ENCODE measurements around the gene EAF1.
"Not testable (repeated sequence)": the region's sequence is repeated elsewhere in the genome, so short reads cannot be mapped to it uniquely, and the experiment has no call there.

EAF1 gene

DNA sequence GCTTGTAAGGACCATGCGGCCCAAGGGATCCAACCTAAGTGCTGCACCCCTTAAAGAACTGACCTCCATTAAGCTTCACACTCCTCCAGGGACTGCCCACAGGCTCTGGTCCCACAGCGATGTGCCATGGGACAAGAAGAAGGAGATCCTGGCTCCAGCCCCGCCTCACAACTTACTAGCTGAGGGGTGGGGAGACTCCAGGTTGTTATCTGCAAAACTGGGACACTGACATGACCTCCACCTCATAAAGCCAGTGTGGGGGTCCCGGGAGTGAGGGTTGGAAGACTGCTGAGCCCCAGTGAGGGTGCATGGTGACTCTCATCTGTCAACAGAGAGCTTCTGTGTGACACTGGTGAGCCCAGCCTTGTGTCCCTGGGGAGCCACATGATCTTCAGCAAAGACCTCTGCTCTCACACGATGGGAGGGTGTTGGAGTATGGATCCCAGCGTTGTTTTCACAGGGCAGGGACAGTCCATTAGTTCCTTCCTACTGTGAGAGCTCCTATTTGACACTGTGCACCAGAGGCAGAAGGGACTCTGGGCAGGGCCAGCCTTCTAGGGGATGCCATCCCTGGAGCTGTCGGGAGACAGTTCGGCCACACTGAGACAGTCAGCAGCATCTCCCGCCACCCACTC, 26.7 kb downstream of the EAF1 start:
- H3K4me1 ChIP-seq (ENCODE audit: control insufficient read depth, insufficient read depth, low read length) = no peaks in the 10 kb centered on the region
- no peaks in the 10 kb centered on the region for H3K27me3 ChIP-seq (replicated peaks; ENCODE audit: control insufficient read depth, insufficient read depth, low read length)
- H3K9ac ChIP-seq (ENCODE audit: low read length) = no peak overlapping the region
- H3K36me3 ChIP-seq (ENCODE audit: control insufficient read depth, insufficient read depth, low read length, severe bottlenecking) = peaks cover 4% of the 10 kb centered on the region
- H3K9me3 ChIP-seq (ENCODE audit: control insufficient read depth, low read length) = no peaks in the 10 kb centered on the region
- DNase-seq (ENCODE audit: low read depth) = no peak
- no peak overlapping the region for H3K4me3 ChIP-seq (ENCODE audit: low read length)

DNA sequence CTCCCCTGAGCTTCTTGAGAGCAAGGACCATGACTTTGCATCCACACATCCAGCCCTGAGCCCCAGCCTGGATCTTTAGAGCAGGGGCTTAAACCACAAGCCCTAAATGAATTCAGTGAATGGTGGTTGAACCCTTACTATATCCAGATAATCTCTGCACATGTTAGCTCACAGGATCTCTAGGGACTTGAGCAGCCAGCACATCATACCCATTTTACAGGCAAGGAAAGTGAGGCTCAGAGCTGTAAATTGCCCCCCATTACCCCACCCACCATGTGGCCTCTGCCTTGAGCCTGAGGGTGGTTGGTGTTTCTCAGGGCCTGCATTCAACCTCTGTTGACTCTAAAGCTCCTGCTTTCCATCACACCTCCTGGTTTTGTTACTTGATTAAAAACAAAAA, 27.6 kb downstream of the EAF1 start:
- H3K4me3 ChIP-seq (ENCODE audit: low read length) = no peak overlapping the region
- no peak for DNase-seq (ENCODE audit: low read depth)
- no peak overlapping the region for H3K9ac ChIP-seq (ENCODE audit: low read length)
- no peaks in the 10 kb centered on the region for H3K4me1 ChIP-seq (ENCODE audit: control insufficient read depth, insufficient read depth, low read length)
- no peaks in the 10 kb centered on the region for H3K27me3 ChIP-seq (replicated peaks; ENCODE audit: control insufficient read depth, insufficient read depth, low read length)
- no peaks in the 10 kb centered on the region for H3K9me3 ChIP-seq (ENCODE audit: control insufficient read depth, low read length)
- H3K36me3 ChIP-seq (ENCODE audit: control insufficient read depth, insufficient read depth, low read length, severe bottlenecking) = peaks cover 4% of the 10 kb centered on the region

DNA sequence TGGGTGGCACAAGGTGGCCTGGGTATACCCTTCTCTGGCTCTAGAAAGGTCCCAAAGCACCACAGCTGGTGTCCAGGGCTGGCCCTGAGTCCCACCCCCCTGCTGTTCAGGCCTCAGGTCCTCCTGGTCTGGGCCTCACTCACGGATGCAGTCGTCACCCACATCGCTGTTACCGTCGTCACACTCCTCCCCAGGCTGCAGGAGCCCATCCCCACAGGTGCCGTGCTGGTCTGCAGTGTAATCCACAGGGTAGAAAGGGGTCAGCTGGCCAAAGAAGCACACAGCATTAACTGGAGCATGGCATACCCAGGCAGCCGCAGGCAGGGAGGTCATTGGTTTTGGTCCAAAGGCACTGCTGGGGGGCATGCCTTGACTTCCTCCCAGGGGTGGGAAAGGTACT, 28.4 kb downstream of the EAF1 start:
- DNase-seq (ENCODE audit: low read depth) = no peak
- H3K9me3 ChIP-seq (ENCODE audit: control insufficient read depth, low read length) = no peaks in the 10 kb centered on the region
- no peak overlapping the region for H3K9ac ChIP-seq (ENCODE audit: low read length)
- no peaks in the 10 kb centered on the region for H3K4me1 ChIP-seq (ENCODE audit: control insufficient read depth, insufficient read depth, low read length)
- H3K4me3 ChIP-seq (ENCODE audit: low read length) = no peak overlapping the region
- no peaks in the 10 kb centered on the region for H3K27me3 ChIP-seq (replicated peaks; ENCODE audit: control insufficient read depth, insufficient read depth, low read length)
- H3K36me3 ChIP-seq (ENCODE audit: control insufficient read depth, insufficient read depth, low read length, severe bottlenecking) = peaks cover 4% of the 10 kb centered on the region

DNA sequence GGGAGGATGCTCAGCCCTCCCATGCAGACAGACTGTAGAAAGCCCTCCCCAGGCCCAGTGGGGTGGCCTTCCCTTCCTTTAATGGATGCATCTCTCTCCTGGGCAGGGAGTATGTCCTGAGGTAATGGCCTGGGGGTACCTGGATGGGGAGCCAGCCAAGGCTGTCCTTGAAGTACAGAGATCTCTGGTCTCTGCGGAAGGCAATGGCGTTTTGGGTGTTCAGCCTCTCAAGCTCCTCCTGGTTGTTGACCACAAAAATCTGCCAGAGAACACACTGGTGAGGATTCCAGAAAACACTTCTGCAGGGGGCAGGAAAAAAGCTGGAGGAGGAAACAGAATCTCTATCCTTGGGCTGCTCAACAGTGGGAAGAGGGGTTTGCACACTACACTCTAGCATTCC, 28.9 kb downstream of the EAF1 start:
- DNase-seq (ENCODE audit: low read depth) = no peak
- H3K36me3 ChIP-seq (ENCODE audit: control insufficient read depth, insufficient read depth, low read length, severe bottlenecking) = peaks cover 3% of the 10 kb centered on the region
- no peaks in the 10 kb centered on the region for H3K4me1 ChIP-seq (ENCODE audit: control insufficient read depth, insufficient read depth, low read length)
- no peaks in the 10 kb centered on the region for H3K9me3 ChIP-seq (ENCODE audit: control insufficient read depth, low read length)
- no peaks in the 10 kb centered on the region for H3K27me3 ChIP-seq (replicated peaks; ENCODE audit: control insufficient read depth, insufficient read depth, low read length)
- no peak overlapping the region for H3K9ac ChIP-seq (ENCODE audit: low read length)
- H3K4me3 ChIP-seq (ENCODE audit: low read length) = no peak overlapping the region

DNA sequence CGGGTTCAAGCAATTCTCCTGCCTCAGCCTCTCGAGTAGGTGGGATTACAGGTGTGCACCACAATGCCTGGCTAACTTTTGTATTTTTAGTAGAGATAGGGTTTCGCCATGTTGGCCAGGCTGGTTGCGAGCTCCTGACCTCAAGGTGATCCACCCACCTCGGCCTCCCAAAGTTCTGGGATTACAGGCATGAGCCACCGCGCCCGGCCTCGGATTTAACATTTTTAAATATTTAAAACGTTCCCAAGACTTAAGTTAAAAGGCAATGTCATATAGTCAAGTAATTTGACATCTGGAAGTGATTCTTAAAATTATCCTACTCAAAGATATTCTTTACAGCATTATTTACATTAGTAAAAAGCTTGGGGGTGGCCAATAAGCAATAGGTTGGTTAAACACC, 29.5 kb downstream of the EAF1 start:
- not testable (repeated sequence) for H3K9me3 ChIP-seq (ENCODE audit: control insufficient read depth, low read length); H3K4me1 ChIP-seq (ENCODE audit: control insufficient read depth, insufficient read depth, low read length); DNase-seq (ENCODE audit: low read depth); H3K27me3 ChIP-seq (replicated peaks; ENCODE audit: control insufficient read depth, insufficient read depth, low read length); H3K4me3 ChIP-seq (ENCODE audit: low read length); H3K36me3 ChIP-seq (ENCODE audit: control insufficient read depth, insufficient read depth, low read length, severe bottlenecking); H3K9ac ChIP-seq (ENCODE audit: low read length)

DNA sequence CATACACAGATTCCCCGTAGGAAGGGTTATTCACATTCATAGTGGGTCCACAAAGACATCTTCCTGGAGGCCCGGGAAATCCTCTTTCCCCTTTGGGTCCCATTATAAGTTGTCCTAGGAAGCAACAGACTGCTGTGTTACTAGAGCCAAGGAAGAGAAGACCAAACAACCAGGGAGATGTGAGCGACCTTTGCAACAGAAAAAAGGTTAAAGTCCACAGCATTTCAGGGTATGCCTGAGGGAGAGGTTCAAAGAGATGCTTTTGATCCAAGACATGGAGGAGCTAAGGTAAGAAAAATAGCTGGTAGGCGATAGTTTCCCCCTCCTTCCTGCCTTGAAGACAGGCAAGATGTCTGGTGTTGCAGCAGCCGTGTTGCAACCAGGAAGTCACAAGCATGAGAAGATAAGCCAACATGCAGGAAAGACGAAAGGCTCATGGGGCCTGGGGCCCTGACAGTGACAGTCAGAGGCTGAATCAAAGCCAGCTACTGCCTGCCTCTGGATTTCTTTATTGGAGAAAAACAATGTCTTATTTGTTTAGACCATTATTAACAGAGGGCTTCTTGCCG, 30.9 kb downstream of the EAF1 start:
- H3K9ac ChIP-seq (ENCODE audit: low read length) = no peak overlapping the region
- H3K4me1 ChIP-seq (ENCODE audit: control insufficient read depth, insufficient read depth, low read length) = no peaks in the 10 kb centered on the region
- H3K4me3 ChIP-seq (ENCODE audit: low read length) = no peak overlapping the region
- no peak for DNase-seq (ENCODE audit: low read depth)
- no peaks in the 10 kb centered on the region for H3K9me3 ChIP-seq (ENCODE audit: control insufficient read depth, low read length)
- no peaks in the 10 kb centered on the region for H3K27me3 ChIP-seq (replicated peaks; ENCODE audit: control insufficient read depth, insufficient read depth, low read length)
- H3K36me3 ChIP-seq (ENCODE audit: control insufficient read depth, insufficient read depth, low read length, severe bottlenecking) = no peaks in the 10 kb centered on the region

DNA sequence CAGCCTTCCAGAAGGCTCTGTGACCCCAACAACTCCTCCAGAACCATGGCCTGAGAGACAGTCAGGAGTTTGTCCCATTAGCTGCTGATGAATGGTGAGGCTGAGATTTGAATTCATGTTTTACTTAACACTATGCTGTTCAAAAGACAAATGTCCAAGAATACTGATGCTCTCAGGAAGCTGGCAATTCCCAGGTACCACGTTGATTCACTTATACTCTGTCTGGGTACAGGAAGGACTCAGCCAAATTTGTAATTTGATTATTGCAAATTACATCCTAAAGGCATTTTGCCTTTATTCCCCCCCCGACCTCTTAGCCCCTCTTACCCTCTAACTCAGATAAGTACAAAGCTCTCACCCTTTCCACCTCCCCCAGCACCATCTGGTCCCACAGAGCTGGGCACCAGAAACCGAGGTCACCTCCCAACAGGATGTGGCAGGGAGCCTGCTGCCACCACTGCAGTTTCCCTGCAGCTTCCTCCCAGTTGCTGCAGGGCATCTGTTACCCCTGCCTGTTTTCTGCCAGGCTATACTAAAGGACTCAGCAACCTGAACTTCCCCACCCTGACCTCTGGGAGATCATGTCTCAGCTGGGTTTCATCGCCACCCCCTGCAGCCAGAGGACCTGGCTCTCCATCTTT, 33.6 kb downstream of the EAF1 start:
- no peak overlapping the region for H3K9ac ChIP-seq (ENCODE audit: low read length)
- no peaks in the 10 kb centered on the region for H3K9me3 ChIP-seq (ENCODE audit: control insufficient read depth, low read length)
- DNase-seq (ENCODE audit: low read depth) = no peak
- no peaks in the 10 kb centered on the region for H3K4me1 ChIP-seq (ENCODE audit: control insufficient read depth, insufficient read depth, low read length)
- no peaks in the 10 kb centered on the region for H3K36me3 ChIP-seq (ENCODE audit: control insufficient read depth, insufficient read depth, low read length, severe bottlenecking)
- no peaks in the 10 kb centered on the region for H3K27me3 ChIP-seq (replicated peaks; ENCODE audit: control insufficient read depth, insufficient read depth, low read length)
- no peak overlapping the region for H3K4me3 ChIP-seq (ENCODE audit: low read length)

DNA sequence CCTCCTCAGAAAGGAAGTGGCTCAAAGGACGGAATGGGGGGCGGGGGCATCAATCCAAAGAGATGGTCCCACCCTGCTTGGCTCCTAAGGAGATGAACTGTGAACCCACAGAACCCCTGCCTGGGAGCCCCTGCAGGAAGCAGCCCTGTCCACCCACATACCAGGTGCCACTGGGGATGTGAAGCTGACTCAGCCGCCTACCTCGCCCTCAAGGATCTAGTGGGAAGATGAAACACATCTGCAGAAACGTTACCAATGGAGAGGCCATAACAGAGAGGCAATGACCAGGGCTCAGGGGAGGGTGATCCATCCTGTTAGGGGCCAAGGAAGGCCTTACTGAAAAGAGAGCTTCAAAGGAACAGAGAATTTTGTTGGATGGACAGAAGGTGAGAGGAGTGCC, 35.1 kb downstream of the EAF1 start:
- Histone ChIP-seq H3K27me3 (replicated peaks; ENCODE audit: control insufficient read depth, insufficient read depth, low read length) (no peaks in the 10 kb centered on the region), H3K4me3 (ENCODE audit: low read length) (no peak overlapping the region), H3K9me3 (ENCODE audit: control insufficient read depth, low read length) (no peaks in the 10 kb centered on the region), H3K36me3 (ENCODE audit: control insufficient read depth, insufficient read depth, low read length, severe bottlenecking) (peaks cover 2% of the 10 kb centered on the region), H3K4me1 (ENCODE audit: control insufficient read depth, insufficient read depth, low read length) (no peaks in the 10 kb centered on the region), H3K9ac (ENCODE audit: low read length) (no peak overlapping the region)
- DNase-seq (ENCODE audit: low read depth) = no peak

DNA sequence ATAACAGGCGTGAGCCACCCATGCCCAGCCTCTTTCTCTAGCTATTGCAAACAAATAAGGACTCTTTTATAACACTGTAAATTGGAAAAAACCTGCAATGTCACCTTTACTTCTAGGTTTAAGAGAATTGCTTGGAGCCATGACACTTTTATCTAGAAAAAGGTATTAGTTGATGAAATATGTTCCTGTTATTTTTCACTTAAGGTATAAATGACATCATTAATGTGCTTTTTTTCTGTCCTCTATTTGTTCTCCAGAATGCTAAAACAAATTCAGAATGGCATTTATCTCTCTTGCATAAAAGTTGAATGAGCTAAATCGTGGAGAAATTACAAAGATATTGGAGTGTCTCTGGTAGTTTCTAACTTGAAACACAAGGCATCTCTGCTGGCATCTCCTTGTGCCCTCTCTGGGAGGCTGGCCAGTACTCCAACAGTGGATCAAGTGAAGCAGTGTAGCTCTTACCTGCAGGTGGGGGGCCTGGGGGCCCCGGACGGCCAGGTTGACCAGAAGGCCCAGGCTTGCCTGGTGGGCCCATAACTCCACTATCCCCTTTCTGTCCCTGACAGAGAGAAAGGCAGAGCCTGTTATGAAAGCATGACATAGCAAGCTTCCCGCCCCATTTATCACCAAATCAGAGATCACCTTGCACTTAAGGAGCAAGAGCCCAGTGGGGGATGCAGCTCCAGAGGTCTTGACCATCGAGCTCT, 38.6 kb downstream of the EAF1 start:
- no peaks in the 10 kb centered on the region for H3K4me1 ChIP-seq (ENCODE audit: control insufficient read depth, insufficient read depth, low read length)

DNA sequence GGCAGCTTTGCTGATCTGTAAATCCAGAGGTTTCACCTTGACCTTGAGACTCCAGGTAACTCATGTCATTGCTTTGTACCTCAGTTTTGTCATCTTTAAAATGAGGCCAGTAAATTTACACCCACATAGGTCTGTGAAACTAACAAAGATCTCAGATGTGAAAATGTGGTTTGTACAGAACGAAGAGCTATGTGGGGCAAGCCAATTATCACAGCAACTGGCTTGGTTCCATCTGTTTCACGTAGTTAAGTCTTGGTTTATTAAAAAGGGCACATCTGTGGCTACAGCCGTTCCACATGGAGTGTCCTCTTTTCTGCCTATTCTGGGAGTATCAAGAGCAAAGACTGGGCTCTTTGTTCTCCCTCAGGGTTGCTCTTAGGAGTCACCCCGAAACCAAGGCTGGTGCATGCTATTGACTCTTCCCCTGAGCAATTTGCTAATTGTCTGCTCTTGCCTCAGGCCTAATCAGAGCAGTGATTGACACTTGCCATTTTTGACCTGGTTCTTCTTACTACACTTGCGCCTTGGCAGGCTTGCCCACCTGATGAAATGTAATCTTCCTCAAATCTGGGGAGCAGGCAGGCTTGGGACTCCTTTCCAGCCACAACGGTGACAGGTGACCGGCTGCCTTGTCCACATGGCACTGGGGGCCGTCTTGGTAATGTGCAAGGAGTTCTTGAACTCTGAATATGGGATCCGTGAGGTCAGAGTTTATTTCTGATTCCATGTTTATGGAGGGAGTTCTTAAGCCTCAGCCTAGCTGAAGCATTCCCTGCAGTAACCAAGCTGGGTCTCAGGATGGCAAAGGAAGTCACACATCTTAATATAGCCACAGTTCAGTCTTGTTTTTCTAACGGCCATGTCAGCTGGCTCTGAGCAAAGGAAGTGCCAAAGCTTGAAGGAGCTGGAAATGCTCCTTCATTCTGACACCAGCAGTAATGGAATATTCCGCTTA, 40.1 kb downstream of the EAF1 start:
- Histone ChIP-seq H3K9ac (ENCODE audit: low read length) (no peak overlapping the region), H3K36me3 (ENCODE audit: control insufficient read depth, insufficient read depth, low read length, severe bottlenecking) (peaks cover 5% of the 10 kb centered on the region), H3K27me3 (replicated peaks; ENCODE audit: control insufficient read depth, insufficient read depth, low read length) (no peaks in the 10 kb centered on the region), H3K9me3 (ENCODE audit: control insufficient read depth, low read length) (no peaks in the 10 kb centered on the region), H3K4me3 (ENCODE audit: low read length) (no peak overlapping the region), H3K4me1 (ENCODE audit: control insufficient read depth, insufficient read depth, low read length) (peaks cover 2% of the 10 kb centered on the region)
- DNase-seq (ENCODE audit: low read depth) = no peak

More for the DNA sequence above, 38.6 kb downstream of the EAF1 start:
- no peak for DNase-seq (ENCODE audit: low read depth)
- Histone ChIP-seq H3K36me3 (ENCODE audit: control insufficient read depth, insufficient read depth, low read length, severe bottlenecking) (peaks cover 5% of the 10 kb centered on the region), H3K9me3 (ENCODE audit: control insufficient read depth, low read length) (no peaks in the 10 kb centered on the region), H3K4me3 (ENCODE audit: low read length) (no peak overlapping the region), H3K9ac (ENCODE audit: low read length) (no peak overlapping the region), H3K27me3 (replicated peaks; ENCODE audit: control insufficient read depth, insufficient read depth, low read length) (no peaks in the 10 kb centered on the region)

DNA sequence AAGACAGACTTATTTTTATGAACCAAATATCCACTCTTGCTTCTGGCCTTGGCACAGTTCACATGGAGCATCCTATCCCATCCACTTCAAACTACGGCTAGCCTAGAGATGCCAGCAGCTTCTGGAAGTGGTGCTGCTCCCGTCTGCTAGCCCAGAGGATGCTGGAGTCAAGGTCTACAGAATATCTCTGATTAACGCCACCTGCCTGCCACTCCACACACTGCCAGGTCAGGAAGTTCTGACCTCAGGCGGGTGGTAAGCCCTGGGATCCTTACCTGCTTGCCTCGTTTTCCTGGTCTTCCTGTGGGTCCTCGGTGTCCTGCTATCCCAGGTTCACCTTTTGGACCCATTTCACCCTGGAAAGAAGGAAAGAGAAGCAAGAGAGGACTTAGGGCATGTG, 42.9 kb downstream of the EAF1 start:
- Histone ChIP-seq H3K27me3 (replicated peaks; ENCODE audit: control insufficient read depth, insufficient read depth, low read length) (no peaks in the 10 kb centered on the region), H3K4me3 (ENCODE audit: low read length) (no peak overlapping the region), H3K9me3 (ENCODE audit: control insufficient read depth, low read length) (no peaks in the 10 kb centered on the region), H3K36me3 (ENCODE audit: control insufficient read depth, insufficient read depth, low read length, severe bottlenecking) (peaks cover 5% of the 10 kb centered on the region), H3K4me1 (ENCODE audit: control insufficient read depth, insufficient read depth, low read length) (peaks cover 5% of the 10 kb centered on the region), H3K9ac (ENCODE audit: low read length) (no peak overlapping the region)
- no peak for DNase-seq (ENCODE audit: low read depth)

All from adipocyte (in vitro differentiated cells).